Coronary artery (tissue), 2 donors: ENCODE measurements around the gene SH3BGRL3.

Experiments used
- DNase-seq: peaks from one replicate; pipeline ENCODE4 v3.0.0-alpha.2; 2017; ENCODE audit warnings: low spot score
- H3K27ac ChIP-seq, 2 donors: fragments of 200-600 bp; sonication (generic); one replicate each; pipeline ENCODE4 v1.5.1; 2016 to 2019
- H3K4me3 ChIP-seq: fragments of 200-600 bp; sonication (generic); 2 replicates; pipeline ENCODE4 v1.5.1; 2016; ENCODE audit warnings: mild to moderate bottlenecking, moderate library complexity
- TF ChIP-seq, protein P1 (sequence below): fragments of 200-600 bp; sonication (generic); IDR thresholded peaks from one replicate; pipeline ENCODE4 v1.5.1; 2019; ENCODE audit warnings: antibody characterized with exemption

SH3BGRL3 gene

DNA sequence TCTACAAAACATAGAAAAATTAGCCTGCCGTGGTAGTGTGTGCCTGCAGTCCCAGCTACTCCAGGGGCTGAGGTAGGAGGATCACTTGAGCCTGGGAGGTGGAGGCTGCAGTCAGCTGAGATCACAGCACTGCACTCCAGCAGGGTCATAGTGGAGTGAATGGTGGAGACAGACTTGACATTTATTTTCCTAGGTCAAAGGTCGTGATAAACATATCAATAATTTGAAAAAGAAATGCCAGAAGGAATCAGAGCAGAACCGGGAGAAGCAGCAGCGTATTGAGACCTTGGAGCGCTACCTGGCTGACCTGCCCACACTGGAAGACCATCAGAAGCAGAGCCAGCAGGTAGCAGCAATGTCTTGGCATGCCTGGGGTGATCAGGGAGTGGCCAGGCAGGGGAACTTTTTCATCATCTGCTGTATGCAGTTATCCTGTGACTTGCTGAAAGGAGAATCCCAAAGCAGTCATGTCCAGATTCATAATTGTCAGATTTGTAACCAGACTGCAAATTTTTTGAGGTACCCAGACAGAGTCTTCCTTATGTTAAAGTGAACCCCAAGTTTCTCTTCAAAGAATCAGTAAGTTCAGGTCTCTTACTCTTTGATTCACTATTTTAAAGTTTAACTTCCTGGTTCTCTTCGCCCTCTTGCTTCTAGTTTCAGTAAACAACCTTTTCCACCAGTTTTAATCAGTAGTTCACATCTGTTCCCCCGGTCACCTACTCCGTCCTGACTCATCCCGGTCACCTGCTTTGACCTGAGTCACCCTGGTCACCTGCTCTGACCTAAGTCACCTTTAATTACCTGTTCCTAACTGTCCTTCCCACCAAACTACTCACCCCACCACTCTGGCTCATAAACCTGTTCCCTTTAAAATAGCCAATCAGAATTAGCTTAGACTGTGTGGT is 11.3 kb upstream of the SH3BGRL3 start:
- DNase-seq, result no peak
- TF ChIP-seq, protein P1, sequence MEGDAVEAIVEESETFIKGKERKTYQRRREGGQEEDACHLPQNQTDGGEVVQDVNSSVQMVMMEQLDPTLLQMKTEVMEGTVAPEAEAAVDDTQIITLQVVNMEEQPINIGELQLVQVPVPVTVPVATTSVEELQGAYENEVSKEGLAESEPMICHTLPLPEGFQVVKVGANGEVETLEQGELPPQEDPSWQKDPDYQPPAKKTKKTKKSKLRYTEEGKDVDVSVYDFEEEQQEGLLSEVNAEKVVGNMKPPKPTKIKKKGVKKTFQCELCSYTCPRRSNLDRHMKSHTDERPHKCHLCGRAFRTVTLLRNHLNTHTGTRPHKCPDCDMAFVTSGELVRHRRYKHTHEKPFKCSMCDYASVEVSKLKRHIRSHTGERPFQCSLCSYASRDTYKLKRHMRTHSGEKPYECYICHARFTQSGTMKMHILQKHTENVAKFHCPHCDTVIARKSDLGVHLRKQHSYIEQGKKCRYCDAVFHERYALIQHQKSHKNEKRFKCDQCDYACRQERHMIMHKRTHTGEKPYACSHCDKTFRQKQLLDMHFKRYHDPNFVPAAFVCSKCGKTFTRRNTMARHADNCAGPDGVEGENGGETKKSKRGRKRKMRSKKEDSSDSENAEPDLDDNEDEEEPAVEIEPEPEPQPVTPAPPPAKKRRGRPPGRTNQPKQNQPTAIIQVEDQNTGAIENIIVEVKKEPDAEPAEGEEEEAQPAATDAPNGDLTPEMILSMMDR, result no peak
- Histone ChIP-seq H3K27ac (no peak overlapping the region), H3K4me3 (no peak overlapping the region)

- Histone ChIP-seq H3K27ac (no peak overlapping the region), H3K4me3 (no peak overlapping the region)
- TF ChIP-seq, protein P1, result no peak
- DNase-seq, result no peak
Observed at GRCh38 chr1:26269198-26269550, 10.7 kb upstream of the SH3BGRL3 start.

GRCh38 chr1:26274801-26275425 is 5.0 kb upstream of the SH3BGRL3 start:
- TF ChIP-seq, protein P1, result no peak
- Histone ChIP-seq H3K4me3 (no peak overlapping the region), H3K27ac (peak overlapping the region in 1 of 2 donors; percentile 100)
- no peak for DNase-seq

DNA sequence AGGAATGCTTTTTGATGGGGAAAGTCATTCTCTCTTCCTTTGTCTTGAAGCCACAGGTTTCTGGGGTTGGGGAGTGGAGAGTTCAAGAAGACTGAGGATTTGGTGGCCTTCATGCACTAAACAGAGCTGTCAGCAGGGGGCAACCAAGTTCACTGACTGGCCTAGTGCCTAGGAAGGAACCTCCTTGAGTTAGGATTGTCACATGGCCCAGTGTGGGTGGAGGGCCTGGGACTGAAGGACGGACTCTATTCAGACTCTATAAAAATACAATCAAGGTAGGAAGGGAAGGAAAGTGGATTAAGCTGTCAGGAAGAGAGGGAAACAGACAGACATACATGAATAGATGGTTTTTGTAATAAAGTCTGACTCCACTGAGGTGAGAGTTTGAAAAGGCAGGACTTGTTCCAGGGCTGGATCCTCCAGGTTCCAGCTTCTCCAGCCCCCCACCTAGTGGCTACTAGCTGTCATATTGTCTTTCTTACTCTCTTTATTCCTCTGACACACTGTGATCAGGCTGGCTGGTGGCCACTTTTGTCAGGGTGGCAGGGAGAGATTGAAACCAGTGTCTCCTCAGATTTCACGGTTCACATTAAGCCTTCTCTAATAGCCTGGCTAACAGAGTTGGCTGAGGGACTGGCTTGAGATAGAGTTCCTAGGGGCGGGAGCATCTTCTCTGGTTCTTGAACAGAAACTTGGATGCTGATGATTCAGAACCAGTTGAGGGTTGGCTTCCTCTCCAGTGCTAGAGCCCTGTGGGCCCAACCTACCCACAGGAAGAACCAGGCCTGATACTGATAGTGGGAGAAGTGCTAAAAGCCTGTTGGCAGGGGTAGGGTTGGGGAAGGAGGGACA is 4.1 kb upstream of the SH3BGRL3 start:
- DNase-seq, result peak; percentile 90
- TF ChIP-seq, protein P1, result peak; percentile 80
- Histone ChIP-seq H3K27ac (peak overlapping the region; percentile 59 to 100), H3K4me3 (peak overlapping the region; percentile 46)

DNA sequence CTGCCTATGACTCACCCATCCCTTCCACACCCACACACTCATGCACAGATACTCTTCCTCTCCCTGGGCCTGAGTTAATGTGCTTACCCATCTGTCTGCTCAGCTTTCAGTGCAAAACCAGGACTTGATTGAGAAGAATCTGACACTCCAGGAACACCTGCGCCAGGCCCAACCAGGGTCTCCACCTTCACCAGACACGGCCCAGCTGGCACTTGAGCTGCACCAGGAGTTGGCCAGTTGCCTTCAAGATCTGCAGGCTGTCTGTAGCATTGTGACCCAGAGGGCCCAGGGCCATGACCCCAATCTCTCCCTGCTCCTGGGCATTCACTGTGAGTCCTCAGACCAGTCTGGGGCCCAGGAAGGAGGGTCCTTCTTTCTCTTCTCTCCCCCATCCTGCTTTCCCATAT is 3.5 kb upstream of the SH3BGRL3 start:
- no peak for DNase-seq
- Histone ChIP-seq H3K27ac (peak overlapping the region; percentile 59 to 100), H3K4me3 (no peak overlapping the region)
- TF ChIP-seq, protein P1, result no peak

DNA sequence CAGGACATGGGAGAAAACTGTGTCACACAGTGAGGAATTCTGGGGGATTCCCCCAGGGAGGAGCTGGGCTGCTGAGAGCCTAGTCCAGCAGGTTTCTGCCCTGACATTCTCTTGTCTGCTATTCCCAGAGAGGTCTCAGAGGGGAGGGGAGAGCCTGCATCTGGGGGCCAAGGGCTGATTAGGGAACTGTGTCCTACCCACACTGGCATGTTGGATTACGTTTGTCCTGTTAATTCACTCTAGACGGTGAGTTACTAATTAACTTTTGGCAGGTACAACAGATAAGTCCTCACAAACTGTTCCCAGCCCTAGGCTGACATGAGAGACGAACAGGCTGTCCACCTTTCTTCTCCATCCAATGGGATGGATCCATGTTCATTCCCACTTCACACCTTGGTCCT is 2.6 kb upstream of the SH3BGRL3 start:
- TF ChIP-seq, protein P1, result no peak
- peak overlapping the region; percentile 88 to 100 for H3K27ac ChIP-seq
- H3K4me3 ChIP-seq, result no peak overlapping the region
- DNase-seq, result no peak
